Measurements from ENCODE around the gene LGALS9C. TPM values are rescaled to one million over a fixed set of nuclear protein-coding genes. Genes with fewer than 3 reads are reported as not detected.
"Not testable (repeated sequence)": the region's sequence is repeated elsewhere in the genome, so short reads cannot be mapped to it uniquely, and the experiment has no call there.

LGALS9C gene
- total RNA-seq, 1 donor from 2014 or later: not detected

- not testable (repeated sequence) for H3K27ac ChIP-seq (ENCODE audit: low read depth, low read length); H3K4me3 ChIP-seq (ENCODE audit: low read length in 3 of 3); H3K27me3 ChIP-seq (ENCODE audit: control insufficient read depth in 3 of 3, insufficient read depth in 3 of 3, low read length in 3 of 3); H3K9me3 ChIP-seq (ENCODE audit: control insufficient read depth in 3 of 3, low read length in 3 of 3); H3K9ac ChIP-seq (ENCODE audit: low read depth in 1 of 3, low read length in 3 of 3); H3K4me1 ChIP-seq (ENCODE audit: control insufficient read depth in 3 of 3, insufficient read depth in 3 of 3, low read length in 3 of 3); H3K36me3 ChIP-seq (ENCODE audit: control insufficient read depth in 3 of 3, insufficient read depth in 3 of 3, low read length in 3 of 3)
These were observed 1.8 kb downstream of the LGALS9C start for GRCh38 chr17:18478362-18478761.

GRCh38 chr17:18478977-18479595, 2.5 kb downstream of the LGALS9C start:
- not testable (repeated sequence) for H3K27me3 ChIP-seq (ENCODE audit: control insufficient read depth in 3 of 3, insufficient read depth in 3 of 3, low read length in 3 of 3); H3K9me3 ChIP-seq (ENCODE audit: control insufficient read depth in 3 of 3, low read length in 3 of 3); H3K4me1 ChIP-seq (ENCODE audit: control insufficient read depth in 3 of 3, insufficient read depth in 3 of 3, low read length in 3 of 3); H3K27ac ChIP-seq (ENCODE audit: low read depth, low read length); H3K36me3 ChIP-seq (ENCODE audit: control insufficient read depth in 3 of 3, insufficient read depth in 3 of 3, low read length in 3 of 3); H3K4me3 ChIP-seq (ENCODE audit: low read length in 3 of 3); H3K9ac ChIP-seq (ENCODE audit: low read depth in 1 of 3, low read length in 3 of 3)

- not testable (repeated sequence) for H3K4me3 ChIP-seq (ENCODE audit: low read length in 3 of 3); H3K9ac ChIP-seq (ENCODE audit: low read depth in 1 of 3, low read length in 3 of 3); H3K27ac ChIP-seq (ENCODE audit: low read depth, low read length); H3K4me1 ChIP-seq (ENCODE audit: control insufficient read depth in 3 of 3, insufficient read depth in 3 of 3, low read length in 3 of 3); H3K27me3 ChIP-seq (ENCODE audit: control insufficient read depth in 3 of 3, insufficient read depth in 3 of 3, low read length in 3 of 3); H3K36me3 ChIP-seq (ENCODE audit: control insufficient read depth in 3 of 3, insufficient read depth in 3 of 3, low read length in 3 of 3); H3K9me3 ChIP-seq (ENCODE audit: control insufficient read depth in 3 of 3, low read length in 3 of 3)
These were observed 5.2 kb downstream of the LGALS9C start for GRCh38 chr17:18481775-18482174.

GRCh38 chr17:18485936-18486464, 9.4 kb downstream of the LGALS9C start:
- not testable (repeated sequence) for H3K4me1 ChIP-seq (ENCODE audit: control insufficient read depth in 3 of 3, insufficient read depth in 3 of 3, low read length in 3 of 3); H3K4me3 ChIP-seq (ENCODE audit: low read length in 3 of 3); H3K27me3 ChIP-seq (ENCODE audit: control insufficient read depth in 3 of 3, insufficient read depth in 3 of 3, low read length in 3 of 3); H3K36me3 ChIP-seq (ENCODE audit: control insufficient read depth in 3 of 3, insufficient read depth in 3 of 3, low read length in 3 of 3); H3K9me3 ChIP-seq (ENCODE audit: control insufficient read depth in 3 of 3, low read length in 3 of 3); H3K27ac ChIP-seq (ENCODE audit: low read depth, low read length); H3K9ac ChIP-seq (ENCODE audit: low read depth in 1 of 3, low read length in 3 of 3)

GRCh38 chr17:18487633-18488032, 11.0 kb downstream of the LGALS9C start:
- H3K9ac ChIP-seq (ENCODE audit: low read depth in 1 of 3, low read length in 3 of 3); H3K27me3 ChIP-seq (ENCODE audit: control insufficient read depth in 3 of 3, insufficient read depth in 3 of 3, low read length in 3 of 3); H3K36me3 ChIP-seq (ENCODE audit: control insufficient read depth in 3 of 3, insufficient read depth in 3 of 3, low read length in 3 of 3); H3K4me3 ChIP-seq (ENCODE audit: low read length in 3 of 3); H3K4me1 ChIP-seq (ENCODE audit: control insufficient read depth in 3 of 3, insufficient read depth in 3 of 3, low read length in 3 of 3); H3K27ac ChIP-seq (ENCODE audit: low read depth, low read length); H3K9me3 ChIP-seq (ENCODE audit: control insufficient read depth in 3 of 3, low read length in 3 of 3): not testable (repeated sequence)

GRCh38 chr17:18488622-18489021, 12.0 kb downstream of the LGALS9C start:
- not testable (repeated sequence) for H3K4me1 ChIP-seq (ENCODE audit: control insufficient read depth in 3 of 3, insufficient read depth in 3 of 3, low read length in 3 of 3); H3K9ac ChIP-seq (ENCODE audit: low read depth in 1 of 3, low read length in 3 of 3); H3K9me3 ChIP-seq (ENCODE audit: control insufficient read depth in 3 of 3, low read length in 3 of 3); H3K4me3 ChIP-seq (ENCODE audit: low read length in 3 of 3); H3K36me3 ChIP-seq (ENCODE audit: control insufficient read depth in 3 of 3, insufficient read depth in 3 of 3, low read length in 3 of 3); H3K27me3 ChIP-seq (ENCODE audit: control insufficient read depth in 3 of 3, insufficient read depth in 3 of 3, low read length in 3 of 3); H3K27ac ChIP-seq (ENCODE audit: low read depth, low read length)

- not testable (repeated sequence) for H3K27ac ChIP-seq (ENCODE audit: low read depth, low read length); H3K4me1 ChIP-seq (ENCODE audit: control insufficient read depth in 3 of 3, insufficient read depth in 3 of 3, low read length in 3 of 3); H3K4me3 ChIP-seq (ENCODE audit: low read length in 3 of 3); H3K36me3 ChIP-seq (ENCODE audit: control insufficient read depth in 3 of 3, insufficient read depth in 3 of 3, low read length in 3 of 3); H3K9me3 ChIP-seq (ENCODE audit: control insufficient read depth in 3 of 3, low read length in 3 of 3); H3K9ac ChIP-seq (ENCODE audit: low read depth in 1 of 3, low read length in 3 of 3); H3K27me3 ChIP-seq (ENCODE audit: control insufficient read depth in 3 of 3, insufficient read depth in 3 of 3, low read length in 3 of 3)
These were observed 13.4 kb downstream of the LGALS9C start for GRCh38 chr17:18490016-18490415.

GRCh38 chr17:18492712-18493480, 16.3 kb downstream of the LGALS9C start:
- H3K4me1 ChIP-seq (ENCODE audit: control insufficient read depth in 3 of 3, insufficient read depth in 3 of 3, low read length in 3 of 3); H3K27ac ChIP-seq (ENCODE audit: low read depth, low read length); H3K9ac ChIP-seq (ENCODE audit: low read depth in 1 of 3, low read length in 3 of 3); H3K9me3 ChIP-seq (ENCODE audit: control insufficient read depth in 3 of 3, low read length in 3 of 3); H3K27me3 ChIP-seq (ENCODE audit: control insufficient read depth in 3 of 3, insufficient read depth in 3 of 3, low read length in 3 of 3); H3K36me3 ChIP-seq (ENCODE audit: control insufficient read depth in 3 of 3, insufficient read depth in 3 of 3, low read length in 3 of 3); H3K4me3 ChIP-seq (ENCODE audit: low read length in 3 of 3): not testable (repeated sequence)

- H3K27me3 ChIP-seq (ENCODE audit: control insufficient read depth in 3 of 3, insufficient read depth in 3 of 3, low read length in 3 of 3); H3K9me3 ChIP-seq (ENCODE audit: control insufficient read depth in 3 of 3, low read length in 3 of 3); H3K4me3 ChIP-seq (ENCODE audit: low read length in 3 of 3); H3K36me3 ChIP-seq (ENCODE audit: control insufficient read depth in 3 of 3, insufficient read depth in 3 of 3, low read length in 3 of 3); H3K4me1 ChIP-seq (ENCODE audit: control insufficient read depth in 3 of 3, insufficient read depth in 3 of 3, low read length in 3 of 3); H3K9ac ChIP-seq (ENCODE audit: low read depth in 1 of 3, low read length in 3 of 3); H3K27ac ChIP-seq (ENCODE audit: low read depth, low read length): not testable (repeated sequence)
These were observed 17.7 kb downstream of the LGALS9C start for GRCh38 chr17:18494250-18494768.

- H3K9me3 ChIP-seq (ENCODE audit: control insufficient read depth in 3 of 3, low read length in 3 of 3); H3K27ac ChIP-seq (ENCODE audit: low read depth, low read length); H3K4me3 ChIP-seq (ENCODE audit: low read length in 3 of 3); H3K4me1 ChIP-seq (ENCODE audit: control insufficient read depth in 3 of 3, insufficient read depth in 3 of 3, low read length in 3 of 3); H3K9ac ChIP-seq (ENCODE audit: low read depth in 1 of 3, low read length in 3 of 3); H3K27me3 ChIP-seq (ENCODE audit: control insufficient read depth in 3 of 3, insufficient read depth in 3 of 3, low read length in 3 of 3); H3K36me3 ChIP-seq (ENCODE audit: control insufficient read depth in 3 of 3, insufficient read depth in 3 of 3, low read length in 3 of 3): not testable (repeated sequence)
These were observed 20.5 kb downstream of the LGALS9C start for GRCh38 chr17:18497044-18497443.
